DOHH2 (cell line): Measurements from ENCODE around the gene CACNB1.

Experiments
- EZH2phosphoT487 ChIP-seq: fragments of 200-600 bp; sonication (generic); IDR thresholded peaks from 2 replicates; pipeline ENCODE4 v1.6.1; 2017; ENCODE audit warnings: borderline replicate concordance, mild to moderate bottlenecking, antibody characterized with exemption, low read length, moderate library complexity, mixed read lengths
- TF ChIP-seq, protein P1 (sequence below): fragments of 200-600 bp; sonication (generic); IDR thresholded peaks from one replicate; pipeline ENCODE4 v1.5.1; 2014; ENCODE audit warnings: antibody characterized with exemption, mild to moderate bottlenecking, low read depth, low read length; ENCODE audit not compliant: poor library complexity, severe bottlenecking

DNA sequence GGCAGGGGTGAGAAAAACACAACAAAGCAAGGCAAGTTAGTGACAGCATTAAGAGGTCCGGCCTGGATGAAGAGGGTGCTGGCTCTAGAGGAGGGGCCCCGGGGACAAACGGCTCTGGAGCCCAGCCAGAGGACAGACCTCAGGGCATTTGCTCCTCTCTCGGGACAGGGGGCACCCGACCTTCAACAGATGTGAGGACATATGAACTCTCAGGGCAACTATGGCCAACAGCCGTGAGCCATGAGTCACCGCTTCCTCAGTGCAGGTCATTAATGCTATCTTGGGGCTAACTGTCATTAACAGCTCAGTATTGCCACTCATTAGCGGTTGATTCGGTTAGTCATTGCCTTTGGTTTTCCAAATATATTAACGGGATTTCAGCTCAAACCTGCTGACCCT is 21.8 kb downstream of the CACNB1 start:
- TF ChIP-seq, protein P1, sequence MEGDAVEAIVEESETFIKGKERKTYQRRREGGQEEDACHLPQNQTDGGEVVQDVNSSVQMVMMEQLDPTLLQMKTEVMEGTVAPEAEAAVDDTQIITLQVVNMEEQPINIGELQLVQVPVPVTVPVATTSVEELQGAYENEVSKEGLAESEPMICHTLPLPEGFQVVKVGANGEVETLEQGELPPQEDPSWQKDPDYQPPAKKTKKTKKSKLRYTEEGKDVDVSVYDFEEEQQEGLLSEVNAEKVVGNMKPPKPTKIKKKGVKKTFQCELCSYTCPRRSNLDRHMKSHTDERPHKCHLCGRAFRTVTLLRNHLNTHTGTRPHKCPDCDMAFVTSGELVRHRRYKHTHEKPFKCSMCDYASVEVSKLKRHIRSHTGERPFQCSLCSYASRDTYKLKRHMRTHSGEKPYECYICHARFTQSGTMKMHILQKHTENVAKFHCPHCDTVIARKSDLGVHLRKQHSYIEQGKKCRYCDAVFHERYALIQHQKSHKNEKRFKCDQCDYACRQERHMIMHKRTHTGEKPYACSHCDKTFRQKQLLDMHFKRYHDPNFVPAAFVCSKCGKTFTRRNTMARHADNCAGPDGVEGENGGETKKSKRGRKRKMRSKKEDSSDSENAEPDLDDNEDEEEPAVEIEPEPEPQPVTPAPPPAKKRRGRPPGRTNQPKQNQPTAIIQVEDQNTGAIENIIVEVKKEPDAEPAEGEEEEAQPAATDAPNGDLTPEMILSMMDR: no peak
- no peak for TF ChIP-seq EZH2phosphoT487
